HG03045 (cell line): ENCODE results near the gene HMCN2.
"Not testable (repeated sequence)": the region's sequence is repeated elsewhere in the genome, so short reads cannot be mapped to it uniquely, and the experiment has no call there.

Experiments
- ATAC-seq: cut with Tn5 transposase; IDR thresholded peaks from one replicate; pipeline ENCODE4 v1.9.1; 2021; ENCODE audit warnings: mild to moderate bottlenecking, moderate library complexity; ENCODE audit not compliant: unreplicated experiment

The HMCN2 gene

DNA sequence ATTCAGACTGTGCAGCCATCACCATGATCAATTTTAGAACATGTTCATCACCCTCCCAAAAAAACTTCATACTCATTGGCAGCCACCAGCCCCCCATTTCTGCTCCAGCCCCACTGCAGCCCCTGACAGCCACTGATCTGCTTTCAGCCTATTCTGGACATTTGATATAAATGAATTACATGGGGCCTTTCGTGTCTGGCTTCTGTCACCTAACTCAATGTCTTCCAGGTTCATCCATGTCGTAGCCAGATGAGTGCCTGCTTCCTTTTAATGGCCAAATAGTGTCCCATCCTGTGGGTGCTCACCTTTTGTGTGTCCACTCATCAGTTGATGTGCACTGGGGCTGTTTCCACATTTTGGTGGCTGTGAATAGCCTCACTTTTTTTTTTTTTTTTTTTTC, 63.5 kb downstream of the HMCN2 start:
- no peak for ATAC-seq

DNA sequence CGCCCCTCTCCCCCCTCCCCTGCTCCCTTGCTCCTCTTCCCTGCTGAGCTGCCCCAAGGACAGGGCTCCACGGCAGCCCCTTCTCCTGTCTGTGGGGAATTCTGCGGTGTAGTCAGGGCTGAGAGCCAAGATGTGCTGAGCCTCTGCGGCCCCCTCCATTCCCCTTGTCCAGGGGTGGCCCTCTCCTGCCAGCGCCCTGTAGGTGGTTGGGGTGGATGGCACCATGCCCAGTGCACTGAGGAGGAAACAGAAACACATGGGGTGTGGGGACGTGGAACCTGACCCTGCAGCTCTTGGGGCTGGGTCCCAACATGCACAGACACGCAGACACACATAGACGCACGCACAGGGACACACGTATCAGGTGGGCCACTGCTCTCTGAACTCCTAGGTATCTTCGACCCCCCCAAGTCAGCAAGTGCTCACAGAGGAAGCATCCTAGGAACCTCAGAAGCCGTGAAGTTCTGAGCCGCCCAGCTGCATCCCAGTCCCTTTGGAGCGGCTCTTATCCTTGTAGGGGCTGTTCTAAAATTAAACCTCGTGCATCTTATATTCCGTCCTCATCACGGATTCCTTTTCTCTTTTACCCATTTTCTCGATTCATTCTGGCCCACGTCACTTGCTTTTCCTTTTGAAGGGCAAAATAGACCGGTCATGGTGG, 64.8 kb downstream of the HMCN2 start:
- no peak for ATAC-seq

- ATAC-seq = no peak
Observed at GRCh38 chr9:130331061-130331460, 65.5 kb downstream of the HMCN2 start.

DNA sequence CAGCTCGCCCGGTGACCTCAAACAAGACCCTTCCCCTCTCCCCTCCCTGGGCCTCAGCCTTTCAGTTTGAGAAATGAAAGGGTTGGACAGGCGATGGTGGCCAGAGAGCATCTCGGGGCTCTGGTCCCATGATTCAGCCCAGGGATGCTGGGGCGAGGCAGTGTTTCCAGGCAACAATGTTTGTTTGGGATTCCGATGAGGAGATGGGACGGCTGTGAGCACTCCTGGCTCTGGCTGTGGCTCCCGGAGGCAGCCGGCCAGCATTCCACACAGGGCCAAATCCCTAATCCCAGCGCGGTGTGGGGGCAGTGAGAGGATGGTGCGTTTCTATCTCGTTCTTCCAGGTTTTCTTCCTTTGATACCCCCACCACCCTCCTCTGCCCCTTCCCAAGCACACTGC, 66.0 kb downstream of the HMCN2 start:
- ATAC-seq = no peak

DNA sequence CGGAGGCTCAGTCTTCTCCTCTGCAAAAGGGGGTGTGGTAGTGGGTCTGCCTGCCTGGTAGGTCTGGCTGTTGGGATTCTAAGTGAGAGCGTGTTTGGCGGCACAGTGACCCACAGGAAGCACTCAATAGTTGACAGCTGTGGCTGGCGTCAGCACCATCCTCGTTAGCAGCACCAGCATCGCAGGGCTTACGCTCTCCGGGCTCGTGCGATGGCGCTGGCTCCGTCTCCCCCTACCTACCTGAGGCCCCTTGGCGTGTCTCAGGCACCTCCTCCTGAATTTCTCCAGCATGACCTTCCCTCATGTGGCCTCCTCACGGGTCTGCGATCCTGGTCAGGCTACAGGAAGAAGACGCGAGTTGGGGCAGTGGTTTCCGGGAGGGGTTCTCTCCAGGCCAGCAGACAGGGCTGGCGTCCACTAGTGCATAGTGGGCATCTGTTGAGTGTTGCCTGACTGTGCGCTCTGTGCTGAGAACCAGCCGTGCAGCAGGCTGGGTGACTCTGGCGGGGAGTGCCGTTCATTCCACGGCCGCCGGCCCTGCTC, 66.9 kb downstream of the HMCN2 start:
- no peak for ATAC-seq

DNA sequence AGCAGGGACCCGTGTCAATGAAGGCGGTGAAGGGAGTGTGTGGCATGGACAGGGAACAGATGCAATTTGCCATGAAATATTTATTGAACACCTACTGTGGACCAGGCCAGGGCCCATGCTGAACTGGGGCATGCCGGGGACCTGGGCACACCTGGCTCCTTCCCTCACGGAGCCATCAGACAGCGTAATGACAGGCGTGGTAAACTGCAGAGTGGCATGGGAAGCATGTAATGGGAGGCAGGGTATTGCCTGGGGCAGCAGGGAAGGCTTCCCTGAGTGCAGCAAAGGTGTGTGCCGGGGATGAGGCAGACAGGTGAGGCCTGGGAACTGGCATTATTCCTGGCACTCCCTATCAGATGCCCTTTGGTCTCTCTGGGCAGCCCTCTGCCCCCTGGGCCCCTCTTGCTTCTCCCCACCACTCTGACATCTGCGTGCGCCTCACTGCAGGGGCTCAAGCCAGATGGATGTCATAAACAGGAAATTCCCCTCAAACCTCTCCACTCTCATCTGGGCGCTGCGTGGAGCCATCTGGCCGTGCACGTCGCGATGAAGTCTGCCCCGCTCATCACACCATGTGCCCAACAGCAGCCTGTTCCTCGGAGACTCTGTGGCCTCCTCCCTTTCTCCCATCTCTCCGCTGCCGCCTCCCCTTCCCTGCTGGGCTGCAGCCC, 67.6 kb downstream of the HMCN2 start:
- ATAC-seq = no peak

DNA sequence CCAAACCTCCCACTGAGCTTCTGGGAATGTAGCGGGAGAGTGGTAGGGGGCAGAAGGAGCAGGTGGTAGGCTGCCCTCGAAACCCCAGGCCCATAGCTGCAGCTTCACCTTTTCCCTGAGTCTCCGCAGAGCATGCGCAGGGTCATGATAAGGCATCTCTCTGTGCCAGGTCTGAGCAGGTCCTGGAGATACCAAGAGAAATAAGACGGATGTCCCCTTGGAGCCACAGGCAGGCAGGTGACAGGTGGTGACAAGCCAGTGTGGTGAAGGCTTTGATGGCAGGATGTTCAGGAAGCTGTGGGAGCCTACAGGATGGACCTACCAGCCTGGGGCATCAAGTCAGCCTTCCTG, 68.1 kb downstream of the HMCN2 start:
- no peak for ATAC-seq

GRCh38 chr9:130334915-130335314, 69.4 kb downstream of the HMCN2 start:
- no peak for ATAC-seq

DNA sequence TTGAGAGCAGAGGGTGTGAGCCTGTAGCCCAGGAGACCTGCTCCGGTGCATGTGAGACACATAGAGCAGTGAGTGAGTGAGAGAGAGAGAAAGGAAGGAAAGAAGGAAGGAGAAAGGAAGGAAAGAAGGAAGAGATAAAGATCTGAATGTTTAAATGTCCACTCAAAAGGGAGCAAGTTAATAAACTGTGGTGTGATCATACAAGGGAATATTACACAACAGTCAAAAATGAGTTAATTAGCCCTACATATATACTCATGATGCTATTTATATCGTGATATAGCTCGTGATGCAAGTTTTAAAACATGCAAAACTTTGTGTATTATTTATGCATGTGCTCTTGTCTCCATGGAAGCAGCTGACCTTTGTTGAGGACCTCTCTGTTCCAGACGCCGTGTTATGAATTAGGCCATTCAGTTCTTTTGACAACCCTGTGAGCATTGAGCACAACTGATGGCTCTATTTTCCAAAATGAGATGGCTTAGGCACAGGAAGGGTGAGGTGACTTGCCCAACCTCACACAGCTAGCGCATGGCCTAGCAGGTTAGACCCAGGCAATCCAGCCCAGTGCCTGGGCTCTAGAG, 70.6 kb downstream of the HMCN2 start:
- ATAC-seq = no peak

GRCh38 chr9:130336885-130337284, 71.3 kb downstream of the HMCN2 start:
- ATAC-seq = no peak

- no peak for ATAC-seq
Observed at GRCh38 chr9:130337318-130337717, 71.8 kb downstream of the HMCN2 start.

GRCh38 chr9:130337784-130338380, 72.3 kb downstream of the HMCN2 start:
- ATAC-seq = no peak

DNA sequence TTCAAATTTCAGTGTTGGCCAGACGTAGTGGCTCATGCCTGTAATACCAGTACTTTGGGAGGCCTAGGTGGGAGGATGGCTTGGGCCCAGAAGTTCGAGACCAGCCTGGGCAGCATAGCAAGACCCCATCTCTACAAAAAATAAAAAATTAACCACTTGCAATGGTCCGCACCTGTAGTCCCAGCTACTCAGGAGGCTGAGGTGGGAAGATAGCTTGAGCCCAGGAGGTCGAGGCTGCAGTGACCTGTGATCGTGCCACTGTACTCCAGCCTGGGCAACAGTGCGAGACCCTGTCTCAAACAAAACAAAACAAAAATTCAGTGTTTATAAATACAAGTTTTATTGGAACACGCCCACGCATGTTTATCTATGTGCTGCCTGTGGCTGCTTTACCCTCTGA, 73.3 kb downstream of the HMCN2 start:
- not testable (repeated sequence) for ATAC-seq

DNA sequence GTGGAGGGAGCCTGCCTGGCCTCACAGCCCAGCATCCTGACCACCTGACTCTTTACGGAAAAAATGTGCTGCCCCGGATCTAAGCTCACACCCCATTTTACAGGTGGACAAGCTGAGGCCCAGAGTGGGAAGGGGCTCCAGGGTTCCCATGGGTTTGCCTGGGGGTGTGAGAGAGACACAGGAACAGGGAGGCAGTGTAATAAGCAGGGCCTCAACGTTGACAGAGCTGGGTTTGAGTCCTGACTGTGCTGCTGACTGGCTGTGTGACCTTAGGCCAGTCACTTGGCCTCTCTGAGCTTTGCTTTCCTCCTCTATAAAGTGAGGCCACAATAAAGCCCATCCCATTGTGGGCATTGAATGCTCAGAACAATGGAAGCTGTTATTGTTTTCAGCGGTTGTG, 73.7 kb downstream of the HMCN2 start:
- no peak for ATAC-seq

GRCh38 chr9:130340011-130340410, 74.5 kb downstream of the HMCN2 start:
- ATAC-seq = no peak

DNA sequence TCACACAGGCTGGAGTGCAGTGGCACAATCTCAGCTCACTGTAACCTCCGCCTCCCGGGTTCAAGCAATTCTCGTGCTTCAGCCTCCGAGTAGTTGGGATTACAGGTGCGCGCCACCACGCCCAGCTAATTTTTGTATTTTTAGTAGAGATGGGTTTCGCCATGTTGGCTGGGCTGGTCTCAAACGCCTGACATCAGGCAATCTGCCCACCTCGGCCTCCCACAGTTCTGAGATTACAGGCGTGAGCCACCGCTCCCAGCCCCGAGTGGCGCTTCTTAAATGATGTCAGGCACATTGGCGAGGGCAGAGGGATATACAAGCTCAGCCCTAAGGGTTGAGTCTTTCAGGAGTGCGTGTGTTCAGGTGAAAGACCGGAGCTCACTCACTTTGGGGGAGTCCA, 75.0 kb downstream of the HMCN2 start:
- ATAC-seq = not testable (repeated sequence)

GRCh38 chr9:130341128-130341527, 75.6 kb downstream of the HMCN2 start:
- no peak for ATAC-seq

DNA sequence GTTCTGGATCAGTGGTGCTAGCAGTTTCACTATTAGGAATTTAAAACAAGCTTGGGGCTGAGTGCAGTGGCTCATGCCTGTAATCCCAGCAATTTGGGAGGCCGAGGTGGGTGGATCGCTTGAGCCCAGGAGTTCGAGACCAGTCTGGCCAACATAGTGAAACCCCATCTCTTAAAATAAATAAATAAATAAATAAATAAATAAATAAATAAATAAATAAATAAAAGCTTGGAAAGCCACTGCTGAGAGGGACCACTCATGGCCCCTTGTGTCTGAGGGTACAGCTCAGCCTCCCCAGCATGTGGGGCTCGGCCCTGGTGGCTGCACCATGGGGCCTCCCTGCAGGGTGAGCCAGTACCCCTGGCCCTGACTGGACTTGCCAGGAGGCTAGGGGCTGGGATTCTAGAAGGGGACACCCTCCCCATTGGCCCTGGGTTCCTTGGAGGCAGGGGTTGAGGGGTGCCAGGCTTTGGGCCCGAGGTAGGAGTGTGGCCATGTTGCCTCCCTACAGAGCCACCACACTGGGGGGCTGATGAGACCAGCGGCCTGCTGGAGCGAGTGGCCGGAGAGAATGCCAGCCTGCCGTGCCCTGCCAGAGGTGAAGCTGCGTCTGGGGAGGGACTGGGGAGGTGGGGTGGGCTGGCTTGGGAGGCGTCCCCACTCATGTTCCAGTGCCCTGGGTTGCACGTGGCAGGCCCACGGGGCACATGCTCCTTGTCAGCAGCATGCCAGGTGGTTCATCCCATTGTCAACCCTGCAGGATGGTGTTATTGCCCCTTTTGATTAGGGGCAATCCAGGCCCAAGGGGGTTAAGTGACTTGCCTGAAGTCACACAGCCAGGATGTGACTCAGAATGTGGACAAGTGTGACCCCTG, 76.5 kb downstream of the HMCN2 start:
- ATAC-seq = no peak

- no peak for ATAC-seq
Observed at GRCh38 chr9:130342714-130343085, 77.1 kb downstream of the HMCN2 start.

DNA sequence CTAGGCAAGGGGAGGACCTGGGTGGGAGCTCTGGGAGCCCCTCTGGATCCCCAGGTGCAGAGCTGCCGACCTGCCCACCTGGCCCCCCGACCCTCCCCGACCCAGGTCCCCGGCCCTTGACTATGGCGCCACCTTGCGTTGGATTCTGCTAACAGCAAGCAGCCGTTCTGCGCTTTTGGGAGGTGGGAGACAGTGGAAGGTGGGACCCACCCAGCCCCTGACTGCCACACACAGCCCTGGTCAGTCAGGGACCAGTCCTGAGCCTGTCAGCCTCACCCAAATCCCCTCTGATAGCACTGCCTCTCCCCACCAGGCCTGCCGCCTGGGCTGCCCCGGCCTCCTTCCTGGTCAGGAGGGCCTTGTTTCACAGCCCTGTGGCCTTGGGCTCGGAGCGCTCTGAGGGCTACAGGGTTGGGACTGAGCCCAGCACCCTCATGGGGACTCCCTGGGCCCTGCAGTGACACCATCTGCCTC, 77.9 kb downstream of the HMCN2 start:
- no peak for ATAC-seq

DNA sequence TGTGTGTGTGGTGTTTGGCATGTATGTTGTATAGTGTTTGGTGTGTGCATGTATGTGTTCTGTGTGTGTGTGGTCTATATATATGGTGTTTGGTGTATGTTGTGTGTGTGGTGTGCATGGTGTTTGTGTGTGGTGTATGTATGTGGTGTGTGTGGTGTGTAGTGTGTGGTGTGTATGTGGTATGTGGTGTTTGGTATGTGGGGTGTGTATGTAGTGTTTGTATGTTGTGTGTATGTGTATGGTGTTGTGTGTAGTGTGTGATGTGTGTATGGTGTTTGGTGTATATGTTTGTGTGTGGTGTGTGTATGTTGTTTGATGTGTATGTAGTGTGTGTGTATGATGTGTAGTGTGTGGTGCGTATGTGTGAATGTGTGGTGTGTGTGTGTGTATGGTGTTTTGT, 78.8 kb downstream of the HMCN2 start:
- ATAC-seq = no peak
